Activated CD8-positive, alpha-beta memory T cell treated with anti-CD3 and anti-CD28 coated beads, Interleukin-2, amount 50 U/mL, for 1 hour (primary cell): ENCODE data around the gene VPS36.
"Not testable (repeated sequence)": the region's sequence is repeated elsewhere in the genome, so short reads cannot be mapped to it uniquely, and the experiment has no call there.

Source experiments
- DNase-seq: peaks from one replicate; pipeline ENCODE4 v3.0.0-alpha.2; 2020; ENCODE audit errors: extremely low read depth

The VPS36 gene

GRCh38 chr13:52377898-52378297 lies 72.5 kb downstream of the VPS36 start:
- no peak for DNase-seq

DNA sequence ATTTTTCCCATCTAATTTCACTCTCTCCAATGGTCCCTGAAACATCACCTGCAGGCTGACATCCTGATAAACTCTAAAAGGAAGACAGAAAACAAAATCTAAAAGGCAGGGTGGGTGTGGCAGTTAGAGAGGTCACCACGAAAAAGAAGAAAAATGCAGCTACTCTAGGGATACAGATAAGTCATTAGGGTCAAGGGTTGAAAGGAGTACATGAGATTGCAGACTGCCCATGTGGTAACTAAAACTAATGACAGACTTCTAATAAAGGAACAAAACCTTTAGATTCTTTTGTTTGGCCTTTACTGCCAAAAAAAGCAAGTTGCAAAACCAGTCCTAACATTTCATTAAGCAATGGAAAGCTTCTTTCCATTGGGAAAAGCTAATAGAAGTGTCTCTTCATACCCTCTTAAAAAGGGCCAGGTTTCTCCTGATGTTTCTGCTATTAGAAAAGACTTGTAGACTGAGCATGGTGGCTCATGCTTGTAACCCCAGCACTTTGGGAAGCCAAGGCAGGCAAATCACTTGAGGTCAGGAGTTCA lies 75.5 kb downstream of the VPS36 start:
- no peak for DNase-seq

DNA sequence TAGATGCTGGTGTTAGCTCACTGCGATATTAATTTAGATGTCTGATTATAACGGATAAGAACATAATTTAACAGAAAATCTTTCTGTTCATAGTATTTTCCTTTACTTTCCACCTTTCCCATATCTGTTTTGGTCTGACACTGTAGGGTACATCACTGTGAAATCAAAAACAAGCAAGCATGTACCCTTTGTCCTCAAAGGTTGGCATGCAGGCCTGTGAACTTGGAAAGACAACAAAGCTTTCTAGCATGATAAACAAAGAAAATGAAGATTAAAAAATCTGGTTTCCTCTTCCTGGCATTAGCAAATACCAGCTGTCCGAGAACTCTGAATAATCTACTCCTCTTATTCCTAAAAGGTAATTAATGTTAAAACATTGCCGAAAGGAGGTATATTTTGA lies 76.0 kb downstream of the VPS36 start:
- no peak for DNase-seq

- not testable (repeated sequence) for DNase-seq
These were observed 77.2 kb downstream of the VPS36 start for GRCh38 chr13:52373277-52373676.

DNA sequence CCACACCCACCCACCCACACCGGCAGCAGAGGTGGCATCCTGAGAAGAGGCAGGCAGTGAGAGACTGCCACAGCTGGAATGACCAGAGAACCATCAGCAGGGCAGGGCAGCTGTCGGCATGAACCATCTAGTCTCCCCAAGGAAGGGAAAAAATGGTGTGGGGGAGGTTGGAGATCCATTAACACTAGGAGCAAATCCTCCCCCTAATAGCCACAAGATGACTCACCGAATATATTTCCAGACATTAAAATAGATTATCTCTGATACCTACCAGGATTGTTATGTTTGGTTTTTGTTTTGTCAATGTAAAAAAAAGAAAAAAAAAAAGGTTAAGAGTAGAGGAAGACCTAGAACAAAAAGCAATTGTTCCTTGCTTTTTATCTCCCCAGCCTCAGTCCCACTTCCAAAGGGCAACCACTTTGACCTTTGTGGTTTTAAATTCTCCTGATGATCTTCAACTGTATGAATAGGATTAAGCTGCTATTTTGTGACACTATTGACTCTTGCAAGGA lies 78.6 kb downstream of the VPS36 start:
- DNase-seq, result no peak

DNA sequence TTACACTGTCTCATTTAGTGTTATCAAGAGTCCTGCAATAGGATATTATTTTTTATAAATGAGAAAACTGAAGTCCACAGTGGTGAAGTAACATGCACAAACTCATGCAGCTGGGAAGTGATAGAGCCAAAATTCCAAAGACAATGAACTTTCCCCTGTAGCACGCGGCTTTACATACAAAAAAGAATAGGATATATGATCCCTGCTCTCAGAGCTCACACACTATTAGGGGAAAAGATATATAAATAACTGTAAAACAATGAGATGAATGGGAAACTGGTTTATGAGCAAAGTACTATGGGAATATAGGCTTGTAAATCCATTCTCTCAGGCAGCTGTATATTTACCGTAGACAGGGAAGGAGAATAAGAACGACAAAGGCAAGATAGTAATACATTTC lies 84.1 kb downstream of the VPS36 start:
- no peak for DNase-seq
